HG02885 (cell line): ENCODE data around the gene PPP4R3B.
"Not testable (repeated sequence)": the region's sequence is repeated elsewhere in the genome, so short reads cannot be mapped to it uniquely, and the experiment has no call there.

Experiments
- ATAC-seq: cut with Tn5 transposase; IDR thresholded peaks from one replicate; pipeline ENCODE4 v1.9.1; 2021; ENCODE audit warnings: mild to moderate bottlenecking; ENCODE audit not compliant: unreplicated experiment, poor library complexity

Gene PPP4R3B

DNA sequence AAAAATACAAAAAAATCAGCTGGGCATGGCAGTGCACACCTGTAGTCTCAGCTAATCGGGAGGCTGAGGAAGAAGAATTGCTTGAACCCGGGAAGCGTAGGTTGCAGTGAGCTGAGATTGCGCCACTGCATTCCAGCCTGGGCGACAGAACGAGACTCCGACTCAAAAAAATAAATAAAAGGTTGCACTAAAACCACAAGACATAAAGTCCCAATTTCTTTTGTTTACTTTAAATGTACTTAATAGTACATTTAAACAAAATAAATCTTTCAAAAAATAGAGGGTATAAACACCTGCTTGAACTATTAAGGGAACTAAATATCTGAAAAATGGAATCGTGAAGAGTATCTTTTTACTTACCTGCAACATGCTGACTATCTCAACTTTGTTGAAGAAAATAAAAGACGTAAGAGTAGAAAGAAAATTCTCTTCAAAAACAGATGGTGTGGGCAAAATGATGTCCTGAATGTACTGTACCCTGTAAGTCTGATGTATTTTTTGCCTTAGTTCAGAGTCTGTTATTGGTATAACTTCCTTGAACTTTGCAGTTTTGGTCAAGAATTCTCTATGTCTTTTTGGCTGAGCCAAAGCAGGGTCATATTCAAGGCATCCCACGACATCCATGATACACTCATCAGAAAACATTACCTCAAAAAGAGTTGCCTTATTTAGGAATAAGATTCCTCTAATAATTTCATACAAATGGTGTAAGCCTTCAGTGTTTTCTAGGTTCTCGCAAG, 19.2 kb downstream of the PPP4R3B start:
- no peak for ATAC-seq

GRCh38 chr2:55596795-55597194, 20.6 kb downstream of the PPP4R3B start:
- not testable (repeated sequence) for ATAC-seq

DNA sequence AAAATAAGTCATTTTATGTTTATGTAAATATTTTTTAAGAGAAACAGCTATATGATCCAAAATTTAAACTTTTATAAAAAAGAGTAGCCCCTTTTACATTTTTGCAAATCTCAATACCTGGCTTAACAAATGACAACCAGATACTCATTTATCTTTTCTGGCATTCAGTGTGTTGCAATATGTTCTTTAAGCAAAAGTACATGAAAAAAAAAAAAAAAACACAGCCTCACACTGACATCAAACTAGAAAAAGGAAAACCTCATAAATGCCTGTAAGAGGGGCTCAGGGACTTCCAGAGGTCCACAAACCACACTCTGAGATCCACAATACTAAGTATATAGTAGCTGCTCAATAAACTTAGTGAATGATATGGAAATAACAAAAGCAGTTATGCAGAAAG, 21.9 kb downstream of the PPP4R3B start:
- no peak for ATAC-seq

DNA sequence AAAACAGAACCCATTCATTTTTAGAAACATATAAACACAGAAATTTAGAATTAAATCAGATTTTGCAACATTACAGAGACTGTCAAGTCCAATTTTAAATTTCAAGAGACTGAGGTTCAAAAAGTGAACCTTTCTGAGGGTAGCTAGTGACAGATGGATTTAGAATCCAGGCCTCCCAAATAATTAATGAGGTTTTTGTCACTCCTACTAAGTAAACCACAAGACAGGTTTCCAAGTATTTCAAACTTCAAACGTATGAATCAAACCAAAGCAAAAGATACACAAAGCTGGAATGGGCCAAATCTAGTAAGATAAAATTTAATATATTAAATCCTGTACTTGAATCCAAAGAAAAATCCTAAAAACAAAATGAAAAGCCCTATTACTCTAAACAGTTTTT, 25.3 kb downstream of the PPP4R3B start:
- no peak for ATAC-seq

DNA sequence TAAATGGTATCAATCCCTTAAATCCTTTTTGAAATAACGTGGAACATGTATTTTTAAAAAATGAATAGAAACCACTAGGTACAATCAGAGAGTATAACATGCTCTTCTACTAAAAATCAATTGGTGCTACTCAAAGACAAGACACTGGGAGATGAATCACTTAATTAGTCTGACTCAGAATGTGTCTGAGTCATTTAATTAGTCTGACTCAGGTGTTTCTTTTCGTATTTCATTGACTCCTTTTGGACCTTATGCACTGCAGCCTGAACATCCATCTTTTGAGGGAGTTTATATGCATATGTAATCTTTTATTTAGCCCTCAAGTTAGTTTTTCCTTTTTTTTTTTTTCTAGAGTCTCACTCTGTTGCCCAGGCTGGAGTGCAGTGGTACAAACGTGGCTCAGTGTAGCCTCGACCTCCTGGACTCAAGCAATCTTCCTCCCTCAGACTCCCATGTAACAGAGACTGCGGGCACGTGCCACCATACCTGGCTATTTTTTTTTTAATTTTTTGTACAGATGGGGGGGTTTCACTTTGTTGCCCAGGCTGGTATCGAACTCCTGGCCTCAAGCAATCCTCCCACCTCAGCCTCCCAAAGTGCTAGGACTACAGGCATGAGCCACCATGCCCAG, 26.5 kb downstream of the PPP4R3B start:
- peak; percentile 69 for ATAC-seq

- no peak for ATAC-seq
Measured at GRCh38 chr2:55585451-55586080, 31.9 kb downstream of the PPP4R3B start.

- no peak for ATAC-seq
Measured at GRCh38 chr2:55581874-55582547, 35.4 kb downstream of the PPP4R3B start.

DNA sequence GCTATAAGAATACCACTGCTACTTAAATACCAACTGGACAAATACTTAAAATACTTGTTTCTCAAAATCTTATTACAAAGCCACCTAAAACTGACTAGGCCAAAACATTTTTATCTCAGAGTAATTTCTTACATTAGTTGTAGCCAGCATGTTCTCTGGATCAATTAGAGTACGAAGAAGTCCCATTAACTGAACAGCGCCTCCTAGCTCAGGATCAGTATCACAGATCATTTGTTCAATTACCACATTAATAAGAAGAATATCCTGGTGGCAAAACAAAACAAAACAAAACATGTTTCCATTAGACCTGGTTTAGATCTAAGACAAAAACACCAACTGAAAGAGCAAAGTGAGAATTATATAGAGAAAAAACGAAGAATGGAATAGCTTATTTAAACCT, 36.0 kb downstream of the PPP4R3B start:
- ATAC-seq: no peak

GRCh38 chr2:55569002-55569401, 48.4 kb downstream of the PPP4R3B start:
- ATAC-seq: not testable (repeated sequence)

- ATAC-seq: no peak
Measured at GRCh38 chr2:55567298-55567697, 50.1 kb downstream of the PPP4R3B start.

DNA sequence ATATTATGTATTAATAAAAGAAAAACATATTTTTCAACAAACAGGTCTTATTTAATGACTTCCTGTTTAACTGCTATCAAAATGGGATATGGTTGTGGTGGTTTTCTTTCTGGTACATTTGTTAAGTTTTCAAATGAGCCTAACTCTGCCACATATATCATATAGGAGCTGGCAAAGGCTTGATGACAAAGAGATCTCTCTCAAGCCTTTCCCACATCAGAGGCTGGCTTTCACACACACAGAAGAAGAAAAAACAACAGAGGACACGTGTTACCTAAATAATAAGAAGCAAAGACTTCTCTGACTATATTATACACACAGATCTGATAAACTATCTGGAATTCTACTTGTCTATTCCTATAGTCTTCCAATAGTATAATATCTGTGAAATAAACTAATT, 51.8 kb downstream of the PPP4R3B start:
- ATAC-seq: no peak

- ATAC-seq: no peak
Measured at GRCh38 chr2:55560855-55561254, 56.6 kb downstream of the PPP4R3B start.

DNA sequence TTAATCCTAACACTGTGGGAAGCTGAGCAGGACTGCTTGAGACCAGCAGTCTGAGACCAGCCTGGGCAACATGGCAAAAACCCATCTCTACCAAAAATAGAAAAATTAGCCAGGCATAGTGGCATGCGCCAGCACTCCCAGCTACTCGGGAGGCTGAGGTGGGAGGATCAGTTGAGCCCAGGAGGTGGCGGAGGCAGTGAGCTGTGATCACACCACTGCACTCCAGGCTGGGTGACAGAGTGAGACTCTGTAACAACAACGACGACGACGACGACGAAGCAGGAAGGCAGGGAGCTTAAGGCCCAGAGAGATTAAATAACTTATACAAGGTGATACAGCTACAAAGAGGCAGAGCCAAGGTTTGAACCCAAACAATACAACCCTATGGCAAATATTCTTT, 60.6 kb downstream of the PPP4R3B start:
- ATAC-seq: no peak

- no peak for ATAC-seq
Measured at GRCh38 chr2:55555977-55556376, 61.4 kb downstream of the PPP4R3B start.

DNA sequence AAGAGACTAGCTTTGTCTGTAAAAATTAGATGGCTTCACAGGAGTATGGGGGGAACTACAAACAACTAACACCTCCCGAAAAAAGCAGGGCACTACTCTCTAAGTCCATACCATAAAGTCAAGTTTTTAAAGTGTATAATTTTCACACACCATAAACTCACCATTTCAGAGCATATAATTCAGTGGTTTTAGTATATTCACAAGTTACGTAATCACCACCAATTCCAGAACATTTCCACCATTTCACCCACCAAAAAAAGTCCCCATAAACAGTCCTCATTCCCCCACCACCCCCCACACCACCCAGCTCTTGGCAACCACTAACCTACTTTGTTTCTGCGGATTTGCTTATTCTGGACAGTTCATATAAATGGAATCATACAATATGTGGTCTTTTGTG, 64.1 kb downstream of the PPP4R3B start:
- ATAC-seq: no peak

DNA sequence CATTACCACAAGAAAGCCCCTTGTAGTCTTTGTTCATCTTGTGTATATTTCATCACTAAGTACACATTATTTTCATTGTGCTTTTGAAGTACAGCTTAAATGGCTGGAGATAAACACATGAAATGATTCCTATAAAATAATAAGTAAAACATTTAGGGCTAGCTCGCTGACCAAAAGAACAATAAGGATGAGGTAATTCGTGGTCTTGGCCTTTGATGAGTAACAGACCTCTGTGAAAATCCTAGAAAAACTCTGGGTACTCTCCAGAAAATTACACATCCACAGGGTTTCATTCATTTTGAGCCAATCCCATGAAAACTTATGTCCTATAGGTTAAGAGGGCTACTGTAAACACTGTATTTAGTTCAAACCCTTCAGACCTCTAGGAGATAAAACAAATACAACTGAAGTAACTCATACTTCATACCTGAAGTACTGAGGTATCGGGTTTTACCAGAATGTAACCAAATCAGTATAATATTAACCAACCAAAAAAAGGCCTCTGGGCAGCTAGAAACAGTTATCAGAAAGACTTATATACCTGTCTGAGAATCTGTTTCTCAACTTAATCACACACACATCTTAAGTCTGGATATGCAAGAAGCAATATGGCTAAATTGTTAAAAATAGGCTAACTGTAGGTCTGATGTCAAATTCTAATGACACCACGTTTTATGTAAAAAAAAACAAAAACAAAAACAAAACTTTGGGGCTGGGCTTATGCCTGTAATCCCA, 66.9 kb downstream of the PPP4R3B start:
- ATAC-seq: no peak

DNA sequence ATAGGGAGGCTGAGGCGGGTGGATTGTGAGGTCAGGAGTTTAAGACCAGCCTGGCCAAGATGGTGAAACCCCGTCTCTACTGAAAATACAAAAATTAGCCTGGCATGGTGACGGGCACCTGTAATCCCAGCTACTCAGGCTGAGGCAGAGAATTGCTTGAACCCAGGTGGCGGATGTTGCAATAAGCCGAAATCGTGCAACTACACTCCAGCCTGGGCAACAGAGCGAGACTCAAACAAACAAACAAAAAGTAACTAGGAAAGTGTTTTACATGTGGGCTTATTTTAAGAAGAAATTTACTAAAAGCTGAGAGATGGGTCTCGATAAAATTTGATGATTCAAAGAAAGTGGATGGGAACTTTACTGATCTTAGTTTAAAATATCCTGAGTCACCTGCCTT, 69.7 kb downstream of the PPP4R3B start:
- not testable (repeated sequence) for ATAC-seq

- no peak for ATAC-seq
Measured at GRCh38 chr2:55547001-55547400, 70.4 kb downstream of the PPP4R3B start.

DNA sequence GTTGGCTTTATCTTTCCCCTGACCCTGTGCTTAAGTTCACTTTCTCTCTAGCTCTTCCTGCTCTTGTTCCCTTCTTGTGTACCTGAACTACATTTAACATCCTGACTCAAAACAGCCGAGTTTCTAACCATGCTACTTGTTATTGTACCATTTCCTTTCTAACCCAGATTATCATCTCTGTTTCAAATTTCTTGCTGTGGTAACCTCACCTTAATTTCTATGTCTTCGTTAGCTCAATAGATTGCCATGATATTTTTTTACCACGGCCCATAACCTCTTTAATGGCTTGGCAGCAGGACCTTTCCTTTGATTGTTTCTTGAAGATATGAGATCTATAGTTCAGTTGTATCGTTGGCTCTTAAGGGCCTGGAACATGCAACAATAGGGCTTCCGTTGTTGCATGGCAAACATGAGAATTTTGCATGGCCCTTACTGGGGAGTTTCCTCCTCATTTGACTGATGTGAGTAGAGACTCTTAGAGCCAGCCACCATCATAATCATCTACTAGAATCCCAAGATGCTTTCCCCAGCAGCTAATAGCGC, 86.8 kb downstream of the PPP4R3B start:
- no peak for ATAC-seq

DNA sequence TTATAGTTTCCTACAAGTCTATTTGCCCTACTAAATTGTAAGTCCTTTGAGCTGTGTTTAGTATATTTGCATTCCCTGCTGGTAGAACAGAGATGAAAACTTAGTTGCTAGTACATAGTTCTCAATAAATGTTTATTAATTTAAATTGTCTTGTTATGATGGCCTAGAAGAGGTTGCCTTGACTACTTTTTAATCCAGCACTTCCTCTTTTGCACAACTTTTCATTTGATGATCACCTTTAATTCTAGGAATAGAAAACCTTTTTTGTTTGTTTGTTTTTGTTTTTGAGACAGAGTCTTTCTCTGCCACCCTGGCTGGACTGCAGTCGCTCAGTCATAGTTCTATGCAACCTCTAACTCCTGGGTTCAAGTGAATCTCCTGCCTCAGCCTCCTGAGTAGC, 91.2 kb downstream of the PPP4R3B start:
- ATAC-seq: no peak
